Gastroesophageal sphincter (tissue), 4 donors: ENCODE measurements around the gene PDLIM7. TPM values are rescaled to one million over a fixed set of nuclear protein-coding genes. Genes with fewer than 3 reads are reported as not detected.

Source experiments
- ATAC-seq: fragments of 150-250 bp; one replicate; pipeline ENCODE4 v1.9.1; 2016; ENCODE audit warnings: mild to moderate bottlenecking, moderate library complexity
- H3K27ac ChIP-seq, 4 donors: fragments of 200-600 bp; sonication (generic) in 3 of 4; 1 replicate in 3 of 4; 2 replicates in 1 of 4; pipeline ENCODE4 v1.5.1; 2016 to 2019
- H3K27me3 ChIP-seq: fragments of 200-600 bp; sonication (generic); one replicate; pipeline ENCODE4 v1.5.1; 2019
- H3K36me3 ChIP-seq, 2 donors: fragments of 200-600 bp; sonication (generic); one replicate each; pipeline ENCODE4 v1.5.1; 2019; ENCODE audit warnings: control low read depth in 1 of 2
- H3K4me1 ChIP-seq, 3 donors: fragments of 200-600 bp; sonication (generic); 1 replicate in 2 of 3; 2 replicates in 1 of 3; pipeline ENCODE4 v1.5.1; 2016 to 2019; ENCODE audit warnings: control low read depth in 2 of 3
- H3K4me3 ChIP-seq, 2 donors: fragments of 200-600 bp; sonication (generic); one replicate each; pipeline ENCODE4 v1.5.1; 2019; ENCODE audit warnings: mild to moderate bottlenecking in 1 of 2, moderate library complexity in 1 of 2
- H3K9me3 ChIP-seq, 3 donors: fragments of 200-600 bp; sonication (generic); one replicate each; pipeline ENCODE4 v1.5.1; 2017 to 2019; ENCODE audit warnings: control low read depth in 2 of 3
- CTCF ChIP-seq, 4 experiments: fragments of 200-600 bp in 2 of 4; fragments of 450-650 bp in 2 of 4; sonication (generic) in 1 of 4; IDR thresholded peaks; one replicate each; pipeline ENCODE4 v1.5.1; 2017 to 2019; ENCODE audit warnings: antibody characterized with exemption in 4 of 4, mild to moderate bottlenecking in 2 of 4, moderate library complexity in 2 of 4
- EP300 ChIP-seq: sonication (generic); formaldehyde crosslinking; IDR thresholded peaks from one replicate; pipeline ENCODE4 v1.6.1; 2017; ENCODE audit warnings: antibody characterized with exemption, mild to moderate bottlenecking
- POLR2A ChIP-seq, 2 donors: fragments of 450-650 bp; IDR thresholded peaks; one replicate each; pipeline ENCODE4 v1.6.1; 2017; ENCODE audit warnings: antibody characterized with exemption in 2 of 2, mild to moderate bottlenecking in 2 of 2, moderate library complexity in 1 of 2
- POLR2AphosphoS5 ChIP-seq: sonication (generic); formaldehyde crosslinking; IDR thresholded peaks from one replicate; pipeline ENCODE4 v1.6.1; 2017; ENCODE audit warnings: antibody characterized with exemption
- WGBS, 2 donors: methylation state at CpG; one replicate each; pipeline ENCODE4 v1.1.5; 2018; ENCODE audit warnings: low coverage in 1 of 2; 5-methylcytosine and 5-hydroxymethylcytosine counted together
- total RNA-seq, 4 donors: library from RNA; depleted of rRNA; stranded (reverse); fragments of >200 nt; gene quantifications; one replicate each; pipeline ENCODE4 v1.1.0, GENCODE V29; 2016

Gene PDLIM7
- total RNA-seq, 4 donors from 2014 or later: 336 to 863 (median 437) TPM

- no peak for ATAC-seq
- 92% methylated on average over 2 of the region's 4 CpGs; no CpG with 5 or more reads in 1 of the 2 donors for WGBS, 2 donors
- peaks cover 0 to 100% of the 10 kb centered on the region in 2 donors for H3K36me3 ChIP-seq
These were observed 28.8 kb upstream of the PDLIM7 start for GRCh38 chr5:177526191-177526590.

GRCh38 chr5:177524941-177525655 is 27.7 kb upstream of the PDLIM7 start:
- Histone ChIP-seq H3K36me3 (peaks cover 0 to 100% of the 10 kb centered on the region in 2 donors), H3K27me3 (no peaks in the 10 kb centered on the region), H3K9me3 (no peaks in the 10 kb centered on the region), H3K4me3 (no peak overlapping the region), H3K4me1 (peaks cover 0 to 7% (median 0%) of the 10 kb centered on the region in 3 donors), H3K27ac (no peak overlapping the region)
- WGBS, 2 donors: 73% methylated on average over 3 to 6 of the region's 10 CpGs
- TF ChIP-seq EP300 (no peak), CTCF (IDR thresholded peaks at IDR 0.05) (no peak), POLR2A (IDR thresholded peaks at IDR 0.05) (no peak), POLR2AphosphoS5 (no peak)
- no peak for ATAC-seq

More at GRCh38 chr5:177526191-177526590, 28.8 kb upstream of the PDLIM7 start:
- H3K9me3 ChIP-seq: no peaks in the 10 kb centered on the region
- peaks cover 0 to 7% (median 0%) of the 10 kb centered on the region in 3 donors for H3K4me1 ChIP-seq
- no peak overlapping the region for H3K27ac ChIP-seq
- TF ChIP-seq CTCF (IDR thresholded peaks at IDR 0.05) (no peak), POLR2A (IDR thresholded peaks at IDR 0.05) (no peak), POLR2AphosphoS5 (no peak), EP300 (no peak)
- no peaks in the 10 kb centered on the region for H3K27me3 ChIP-seq
- H3K4me3 ChIP-seq: no peak overlapping the region

GRCh38 chr5:177524539-177524900 is 27.1 kb upstream of the PDLIM7 start:
- H3K27ac ChIP-seq: no peak overlapping the region
- peaks cover 0 to 100% of the 10 kb centered on the region in 2 donors for H3K36me3 ChIP-seq
- 82% methylated on average over 2 of the region's 12 CpGs; no CpG with 5 or more reads in 1 of the 2 donors for WGBS, 2 donors

GRCh38 chr5:177523711-177524538 is 26.5 kb upstream of the PDLIM7 start:
- Histone ChIP-seq H3K27ac (no peak overlapping the region), H3K36me3 (peaks cover 0 to 99% of the 10 kb centered on the region in 2 donors), H3K4me1 (peaks cover 0 to 13% (median 0%) of the 10 kb centered on the region in 3 donors), H3K9me3 (no peaks in the 10 kb centered on the region), H3K27me3 (no peaks in the 10 kb centered on the region), H3K4me3 (no peak overlapping the region)
- no peak for ATAC-seq
- TF ChIP-seq POLR2AphosphoS5 (no peak), EP300 (no peak), CTCF (IDR thresholded peaks at IDR 0.05) (no peak), POLR2A (IDR thresholded peaks at IDR 0.05) (no peak)
- no CpG with 5 or more reads among the region's 19 CpGs for WGBS, 2 donors

More at GRCh38 chr5:177524539-177524900, 27.1 kb upstream of the PDLIM7 start:
- peaks cover 0 to 11% (median 0%) of the 10 kb centered on the region in 3 donors for H3K4me1 ChIP-seq
- no peak for TF ChIP-seq EP300
- TF ChIP-seq POLR2AphosphoS5: no peak
- TF ChIP-seq POLR2A (IDR thresholded peaks at IDR 0.05): no peak
- TF ChIP-seq CTCF (IDR thresholded peaks at IDR 0.05): no peak
- no peak overlapping the region for H3K4me3 ChIP-seq
- no peak for ATAC-seq
- H3K27me3 ChIP-seq: no peaks in the 10 kb centered on the region
- no peaks in the 10 kb centered on the region for H3K9me3 ChIP-seq
